GM12878 (cell line): ENCODE data around the gene MTMR3. TPM values are rescaled to one million over a fixed set of nuclear protein-coding genes. Genes with fewer than 3 reads are reported as not detected.

Source experiments
- ATAC-seq: fragments of 200-7000 bp; cut with Tn5 transposase; 3 replicates; pipeline ENCODE4 v1.9.1; 2020; ENCODE audit warnings: mild to moderate bottlenecking, moderate library complexity
- BruUV-seq: library from RNA; stranded (reverse); fragments of 400-500 nt; replicated peaks from 2 replicates; lab custom pipeline; 2021; lab: Mats Ljungman, UMichigan
- CTCF ChIA-PET: fragments of 300-600 bp; sonication (Branson Sonifier 250); formaldehyde crosslinking; extraction: SDS; loops from one replicate; lab custom pipeline; 2021; ENCODE audit warnings: inconsistent platforms; lab: Yijun Ruan, JAX
- POLR2A ChIA-PET: fragments of 350-600 bp; formaldehyde crosslinking; extraction: SDS; loops from one replicate; lab custom pipeline; 2021; ENCODE audit warnings: inconsistent platforms; lab: Charles Lee
- RAD21 ChIA-PET: fragments of 300-600 bp; sonication (Branson Sonifier 250); formaldehyde crosslinking; loops from one replicate; lab custom pipeline; 2023; ENCODE audit warnings: antibody characterized with exemption; ENCODE audit not compliant: unreplicated experiment; lab: Charles Lee
- SMC1A ChIA-PET: fragments of 300-600 bp; sonication (Branson Sonifier 250); formaldehyde crosslinking; loops from one replicate; lab custom pipeline; 2023; ENCODE audit not compliant: unreplicated experiment, uncharacterized antibody; lab: Charles Lee
- DNase-seq: peaks from one replicate; pipeline ENCODE4 v3.0.0-alpha.2; 2011; ENCODE audit warnings: low read depth, low spot score
- FAIRE-seq: peaks from 3 replicates; lab custom pipeline; 2011; peaks lifted over from hg19 to GRCh38; lab: Jason Lieb, UNC
- H2AFZ ChIP-seq: 2 replicates; pipeline ENCODE4 v1.6.0; 2011; ENCODE audit warnings: low read depth, low read length, control low read depth; ENCODE audit not compliant: control insufficient read depth
- H3K27ac ChIP-seq: 2 replicates; pipeline ENCODE4 v1.5.1; 2011; ENCODE audit warnings: control low read depth; ENCODE audit not compliant: control insufficient read depth, insufficient read depth
- H3K27me3 ChIP-seq, 2 experiments: replicated peaks in 1 of 2; 2 replicates each; pipeline versions ENCODE4 v1.6.0 to v1.6.1; 2011; ENCODE audit warnings: low read length in 1 of 2; ENCODE audit not compliant: control insufficient read depth in 2 of 2, insufficient read depth in 2 of 2
- H3K36me3 ChIP-seq, 2 experiments: 2 replicates each; pipeline ENCODE4 v1.5.1; 2011; ENCODE audit warnings: low read length in 1 of 2; ENCODE audit not compliant: control insufficient read depth in 2 of 2, insufficient read depth in 2 of 2
- H3K4me1 ChIP-seq: 2 replicates; pipeline ENCODE4 v1.6.1; 2011; ENCODE audit warnings: mild to moderate bottlenecking, low read length, moderate library complexity, mixed read lengths; ENCODE audit not compliant: control insufficient read depth, insufficient read depth
- H3K4me2 ChIP-seq: 2 replicates; pipeline ENCODE4 v1.6.0; 2011; ENCODE audit warnings: control low read depth; ENCODE audit not compliant: control insufficient read depth, insufficient read depth
- H3K4me3 ChIP-seq: fragments of 200-600 bp; sonication (generic); 2 replicates; pipeline ENCODE4 v1.5.1; 2016
- H3K79me2 ChIP-seq: 2 replicates; pipeline ENCODE4 v1.6.0; 2011; ENCODE audit warnings: low read length; ENCODE audit not compliant: control insufficient read depth, insufficient read depth
- H3K9ac ChIP-seq: 2 replicates; pipeline ENCODE4 v1.8.0; 2011; ENCODE audit warnings: low read length, control low read depth, mixed read lengths; ENCODE audit not compliant: control insufficient read depth, insufficient read depth
- H3K9me3 ChIP-seq: replicated peaks from 3 replicates; pipeline ENCODE4 v1.5.1; 2011; ENCODE audit warnings: mild to moderate bottlenecking, low read length; ENCODE audit not compliant: control insufficient read depth, insufficient read depth
- H4K20me1 ChIP-seq: 2 replicates; pipeline ENCODE4 v1.6.0; 2011; ENCODE audit not compliant: control insufficient read depth, insufficient read depth
- BHLHE40 ChIP-seq, 2 experiments: fragments of 450-650 bp in 1 of 2; IDR thresholded peaks; 2 replicates each; pipeline ENCODE4 v1.6.1; 2011 to 2017; ENCODE audit warnings: low read depth in 2 of 2, borderline replicate concordance in 1 of 2, improper control_type of control experiment in 1 of 2, low read length in 1 of 2, mild to moderate bottlenecking in 1 of 2
- CEBPB ChIP-seq, 2 experiments: fragments of 150-350 bp in 1 of 2; IDR thresholded peaks; 2 replicates each; pipeline ENCODE4 v1.6.1; 2012 to 2014; ENCODE audit warnings: low read depth in 2 of 2, low read length in 2 of 2, borderline replicate concordance in 1 of 2, inconsistent platforms in 1 of 2
- CEBPZ ChIP-seq: fragments of 150-350 bp; IDR thresholded peaks from 2 replicates; pipeline ENCODE4 v1.6.1; 2016; ENCODE audit warnings: low read depth, low read length
- CHD2 ChIP-seq: IDR thresholded peaks from 2 replicates; pipeline ENCODE4 v1.6.1; 2011; ENCODE audit warnings: low read depth, low read length, improper control_type of control experiment, borderline replicate concordance
- EGR1 ChIP-seq, 2 experiments: IDR thresholded peaks; 1 replicate in 1 of 2; 2 replicates in 1 of 2; pipeline ENCODE4 v1.6.1; 2011 to 2012; ENCODE audit warnings: low read depth in 2 of 2, low read length in 2 of 2, borderline replicate concordance in 1 of 2, mild to moderate bottlenecking in 1 of 2, moderate library complexity in 1 of 2
- GATAD2B ChIP-seq: fragments of 450-650 bp; conservative IDR thresholded peaks from 2 replicates; pipeline ENCODE4 v1.6.1; 2017; ENCODE audit warnings: low read depth, mild to moderate bottlenecking, moderate library complexity
- IKZF2 ChIP-seq, 2 experiments: fragments of 450-650 bp; IDR thresholded peaks; 2 replicates each; pipeline ENCODE4 v1.6.1; 2017; ENCODE audit warnings: mild to moderate bottlenecking in 2 of 2, moderate library complexity in 2 of 2
- JUNB ChIP-seq: IDR thresholded peaks from 2 replicates; pipeline ENCODE4 v1.6.1; 2016; ENCODE audit warnings: antibody characterized with exemption, mild to moderate bottlenecking
- KDM1A ChIP-seq: fragments of 200-600 bp; sonication (generic); IDR thresholded peaks from 2 replicates; pipeline ENCODE4 v1.6.1; 2016; ENCODE audit warnings: borderline replicate concordance
- MEF2A ChIP-seq: IDR thresholded peaks from 2 replicates; pipeline ENCODE4 v1.6.1; 2011; ENCODE audit warnings: low read depth, mild to moderate bottlenecking, low read length, moderate library complexity; ENCODE audit not compliant: insufficient read depth
- MEF2B ChIP-seq: fragments of 450-650 bp; IDR thresholded peaks from 2 replicates; pipeline ENCODE4 v1.6.1; 2018; ENCODE audit warnings: mild to moderate bottlenecking, moderate library complexity; ENCODE audit not compliant: partially characterized antibody, poor library complexity, severe bottlenecking
- MTA2 ChIP-seq: fragments of 450-650 bp; IDR thresholded peaks from 2 replicates; pipeline ENCODE4 v1.6.1; 2016; ENCODE audit warnings: low read depth, mild to moderate bottlenecking, moderate library complexity
- NFIC ChIP-seq: IDR thresholded peaks from 2 replicates; pipeline ENCODE4 v1.6.1; 2012; ENCODE audit warnings: low read depth, mild to moderate bottlenecking, inconsistent platforms, low read length, moderate library complexity
- RELB ChIP-seq: fragments of 450-650 bp; IDR thresholded peaks from 2 replicates; pipeline ENCODE4 v1.6.1; 2017; ENCODE audit warnings: low read depth, mild to moderate bottlenecking, moderate library complexity
- RUNX3 ChIP-seq: IDR thresholded peaks from 2 replicates; pipeline ENCODE4 v1.6.1; 2012; ENCODE audit warnings: low read length, inconsistent platforms
- ZNF384 ChIP-seq: IDR thresholded peaks from 2 replicates; pipeline ENCODE4 v1.6.1; 2012; ENCODE audit warnings: low read depth, mild to moderate bottlenecking, low read length, improper control_type of control experiment, borderline replicate concordance
- WGBS: methylation state at CpG from one replicate; pipeline ENCODE4 v1.1.6; 2016; ENCODE audit warnings: low lambda C conversion rate; ENCODE audit not compliant: insufficient replicate concordance, insufficient coverage; ENCODE audit errors: missing lambda C conversion rate; 5-methylcytosine and 5-hydroxymethylcytosine counted together
- in situ Hi-C: fragments of 300-500 bp; cut with MboI; formaldehyde crosslinking; loops from 9 replicates; pipeline ENCODE4 v1.14.3; 2018; ENCODE audit warnings: mixed read lengths
- intact Hi-C: fragments of 100-400 bp; cut with micrococcal nuclease; formaldehyde crosslinking; loops from one replicate; pipeline ENCODE4 v1.14.2; 2022; ENCODE audit not compliant: unreplicated experiment
- polyA plus RNA-seq, 11 experiments: library from polyadenylated mRNA; depleted of rRNA in 4 of 11; unstranded in 6 of 11; stranded (reverse) in 5 of 11; fragments of >200 nt; fragmentation: Nextera tagmentation in 4 of 11; fragmentation: Illumina TruSeq in 1 of 11; extraction: Ambion mirVana in 4 of 11; extraction: Trizol in 1 of 11; gene quantifications; 1 replicate in 1 of 11; 2 replicates in 10 of 11; pipeline versions ENCODE4 v1.2.1 to v1.2.3, GENCODE V29; 2011 to 2016; ENCODE audit warnings: inconsistent platforms in 2 of 11, missing spikeins in 2 of 11, low read depth in 1 of 11
- total RNA-seq, 4 experiments: library from RNA; depleted of rRNA in 3 of 4; stranded (reverse); fragments of >200 nt in 3 of 4; fragmentation: Illumina TruSeq in 1 of 4; extraction: Trizol in 1 of 4; gene quantifications; 2 replicates each; pipeline versions ENCODE4 v1.2.1 to v1.2.3, GENCODE V29; 2013 to 2021

Gene MTMR3
- total and polyA plus RNA-seq, 10 of the 15 experiments (the other 5 are each of a cell fraction or from before 2014, with no cell fraction given): 1.4 to 23.7 (median 10.6) TPM

DNA sequence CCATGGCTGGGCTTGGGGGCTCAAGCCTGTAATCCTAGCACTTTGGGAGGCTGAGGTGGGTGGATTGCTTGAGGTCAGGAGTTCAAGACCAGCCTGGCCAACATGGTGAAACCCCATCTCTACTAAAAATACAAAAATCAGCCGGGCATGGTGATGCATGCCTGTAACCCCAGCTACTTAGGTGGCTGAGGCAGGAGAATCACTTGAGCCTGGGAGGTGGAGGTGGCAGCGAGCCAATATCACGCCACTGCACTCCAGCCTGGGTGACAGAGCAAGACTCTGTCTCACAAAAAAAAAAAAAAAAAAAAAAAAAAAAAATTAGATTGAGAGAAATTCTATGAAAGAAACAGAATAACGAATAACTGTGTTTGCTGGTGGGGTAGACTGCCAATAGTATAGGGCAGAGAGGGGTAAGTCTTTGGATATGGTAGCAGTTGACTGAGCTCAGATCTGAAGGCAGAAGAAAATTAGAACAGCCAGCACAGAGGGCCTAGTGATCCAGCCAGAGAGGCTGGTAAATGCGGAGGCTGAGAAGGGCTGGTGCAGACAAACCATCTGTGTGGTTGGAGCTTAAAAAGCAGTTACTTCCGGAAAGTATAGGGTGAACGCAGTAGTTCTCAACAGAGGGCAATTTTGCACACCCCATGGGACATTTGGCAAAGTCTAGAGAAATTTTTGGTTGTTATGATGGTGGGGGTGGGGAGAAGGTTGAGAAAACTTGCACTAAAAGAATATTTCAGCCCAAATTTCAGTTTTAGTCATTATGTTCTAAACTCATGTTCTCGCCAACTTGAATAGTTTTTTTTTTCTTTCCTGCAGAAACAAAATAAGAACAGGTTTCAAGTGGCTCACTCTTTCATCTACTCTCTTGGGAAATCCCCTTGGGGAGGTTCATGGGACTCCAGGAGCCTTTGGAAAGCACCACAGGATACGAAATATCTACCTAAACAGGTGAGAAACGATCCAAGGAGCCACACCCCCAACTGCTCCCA is 195.6 kb downstream of the MTMR3 start:
- no peaks in the 10 kb centered on the region for H3K36me3 ChIP-seq
- WGBS: 2% methylated on average over 9 of the region's 10 CpGs
- H3K9ac ChIP-seq: peak overlapping the region; percentile 12; the same call in 1 of the 2 replicates
- no peaks in the 10 kb centered on the region for H3K27me3 ChIP-seq
- no peaks in the 10 kb centered on the region for H4K20me1 ChIP-seq
- H3K27ac ChIP-seq: peak overlapping the region; percentile 56
- in situ Hi-C loops (no loop called here), intact Hi-C loops (no loop called here)
- peak; percentile 83 for ATAC-seq
- RAD21 ChIA-PET: interaction anchor here (1.0 to 2.6 kb wide), 7 partner anchors 8 to 60 kb away, joined by 3 to 10 read pairs (median 4); no protein-coding TSS in a partner anchor
- FAIRE-seq: peak; percentile 54
- peak overlapping the region; percentile 85; the same call in 1 of the 2 replicates for H3K4me2 ChIP-seq
- peak; percentile 74 for DNase-seq
- H3K9me3 ChIP-seq: no peaks in the 10 kb centered on the region
- no TSS peak for BruUV-seq
- CTCF ChIA-PET: interaction anchor here (1.0 to 7.0 kb wide), 6 partner anchors 8 to 453 kb away, joined by 3 to 58 read pairs (median 4); no protein-coding TSS in a partner anchor
- POLR2A ChIA-PET: interaction anchor here (0.5 to 0.6 kb wide), 2 partner anchors 24 to 464 kb away, joined by 3 to 5 read pairs; no protein-coding TSS in a partner anchor
- H3K4me3 ChIP-seq: peak overlapping the region; percentile 18; the same call in 1 of the 2 replicates
- H2AFZ ChIP-seq: peak overlapping the region; percentile 0
- no peaks in the 10 kb centered on the region for H3K79me2 ChIP-seq
- SMC1A ChIA-PET: interaction anchor here (0.8 to 4.0 kb wide), 9 partner anchors 10 to 486 kb away, joined by 3 to 30 read pairs (median 3); no protein-coding TSS in a partner anchor
- H3K4me1 ChIP-seq: peaks cover 19% of the 10 kb centered on the region
- TF ChIP-seq JUNB (peak; percentile 60), CHD2 (no peak), MEF2B (peak; percentile 59), KDM1A (no peak), ZNF384 (peak; percentile 13; the same call in 1 of the 2 replicates), MEF2A (0 out of 2 replicates have a peak, but pooled peaks have one; percentile 4), CEBPB (IDR thresholded peaks at IDR 0.05; ENCODE audit: borderline replicate concordance in 1 of 2, low read depth in 2 of 2, low read length in 2 of 2) (no peak), RELB (0 out of 2 replicates have a peak, but pooled peaks have one; percentile 47), MTA2 (0 out of 2 replicates have a peak, but pooled peaks have one; percentile 17), GATAD2B (no peak), EGR1 (IDR thresholded peaks at IDR 0.05; ENCODE audit: borderline replicate concordance in 1 of 2, low read depth in 2 of 2, low read length in 2 of 2) (0 out of 3 replicates have a peak, but pooled peaks of 1 of the 2 experiments have one; percentile 24), CEBPZ (no peak), NFIC (peak; percentile 63; the same call in 1 of the 2 replicates), RUNX3 (peak; percentile 35), IKZF2 (IDR thresholded peaks at IDR 0.05) (peak; percentile 33 to 39; a peak in 1 of 4 replicates), BHLHE40 (IDR thresholded peaks at IDR 0.05; ENCODE audit: borderline replicate concordance in 1 of 2, low read depth in 2 of 2, low read length in 1 of 2) (no peak)
